ENCODE results near the gene LY6G6C. TPM values are rescaled to one million over a fixed set of nuclear protein-coding genes. Genes with fewer than 3 reads are reported as not detected.
A peak's percentile ranks its signal among the peaks of the same experiment; 100 is the strongest.

Gene LY6G6C
- total and polyA plus RNA-seq, 2 of the 13 experiments (the other 11 are each of a cell fraction or from before 2014, with no cell fraction given): 0.15 TPM; not detected in 1

DNA sequence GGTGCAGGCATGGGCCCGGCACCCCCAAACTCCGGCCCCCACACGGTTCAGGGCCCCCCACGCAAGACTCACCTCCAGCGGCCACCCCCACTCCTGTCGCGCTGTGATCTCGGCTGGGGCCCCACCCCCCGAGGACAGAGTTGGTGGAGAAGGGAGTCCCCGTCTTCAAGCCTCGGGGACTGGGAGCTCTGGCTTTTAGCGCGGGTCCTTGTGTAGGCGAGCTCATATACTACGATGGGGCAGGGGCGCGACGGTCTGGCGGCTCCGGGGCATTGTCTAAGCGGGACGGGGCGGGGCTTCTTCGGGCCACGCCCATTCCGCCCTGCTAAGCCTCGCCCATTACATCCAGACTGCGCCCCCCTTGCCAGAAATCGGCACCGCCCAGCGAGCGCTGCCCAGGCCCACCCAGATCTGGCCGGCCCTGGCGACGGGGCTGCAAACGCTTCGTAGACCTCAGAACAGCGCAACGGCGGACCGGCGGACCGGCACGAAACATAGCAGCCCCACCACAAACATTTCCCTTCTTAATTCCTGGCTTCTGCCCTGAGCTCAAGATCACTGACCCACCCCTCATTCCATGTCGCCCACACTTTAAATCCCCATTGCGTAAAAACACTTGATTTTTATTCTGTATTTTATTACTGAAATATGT is 8.6 kb upstream of the LY6G6C start (continued):
- TF ChIP-seq, protein P1, sequence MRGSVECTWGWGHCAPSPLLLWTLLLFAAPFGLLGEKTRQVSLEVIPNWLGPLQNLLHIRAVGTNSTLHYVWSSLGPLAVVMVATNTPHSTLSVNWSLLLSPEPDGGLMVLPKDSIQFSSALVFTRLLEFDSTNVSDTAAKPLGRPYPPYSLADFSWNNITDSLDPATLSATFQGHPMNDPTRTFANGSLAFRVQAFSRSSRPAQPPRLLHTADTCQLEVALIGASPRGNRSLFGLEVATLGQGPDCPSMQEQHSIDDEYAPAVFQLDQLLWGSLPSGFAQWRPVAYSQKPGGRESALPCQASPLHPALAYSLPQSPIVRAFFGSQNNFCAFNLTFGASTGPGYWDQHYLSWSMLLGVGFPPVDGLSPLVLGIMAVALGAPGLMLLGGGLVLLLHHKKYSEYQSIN (CRISPR knock-in tag; IDR thresholded peaks at IDR 0.05; ENCODE audit: borderline replicate concordance): no peak
- TF ChIP-seq REL (CRISPR knock-in tag; conservative IDR thresholded peaks at IDR 0.05) (0 out of 2 replicates have a peak, but pooled peaks have one; percentile 43), ZSCAN22 (CRISPR knock-in tag; IDR thresholded peaks at IDR 0.05) (0 out of 2 replicates have a peak, but pooled peaks have one; percentile 36), ZNF770 (CRISPR knock-in tag; IDR thresholded peaks at IDR 0.05) (no peak), ZNF850 (CRISPR knock-in tag; conservative IDR thresholded peaks at IDR 0.05) (peak; percentile 89; the same call in 1 of the 2 replicates), ZNF362 (CRISPR knock-in tag; IDR thresholded peaks at IDR 0.05; ENCODE audit: borderline replicate concordance) (no peak), ZNF296 (CRISPR knock-in tag; conservative IDR thresholded peaks at IDR 0.05) (no peak), NFIB (CRISPR knock-in tag; IDR thresholded peaks at IDR 0.05; ENCODE audit: borderline replicate concordance) (no peak), HOXA7 (CRISPR knock-in tag; IDR thresholded peaks at IDR 0.05) (no peak), TMF1 (CRISPR knock-in tag; IDR thresholded peaks at IDR 0.05; ENCODE audit: low read depth) (no peak; the same call in 1 of the 2 replicates), ZNF367 (CRISPR knock-in tag; IDR thresholded peaks at IDR 0.05; ENCODE audit: borderline replicate concordance) (no peak), SP140L (CRISPR knock-in tag; IDR thresholded peaks at IDR 0.05; ENCODE audit: borderline replicate concordance) (no peak), KDM5A (IDR thresholded peaks at IDR 0.05; ENCODE audit: borderline replicate concordance, low read length) (no peak; the same call in 1 of the 2 replicates), NCOA2 (CRISPR knock-in tag; IDR thresholded peaks at IDR 0.05) (no peak), REXO4 (CRISPR knock-in tag; IDR thresholded peaks at IDR 0.05; ENCODE audit: borderline replicate concordance) (no peak), RBM39 (IDR thresholded peaks at IDR 0.05; ENCODE audit: low read depth, low read length, poor library complexity, severe bottlenecking) (peak; percentile 93), CBFB (CRISPR knock-in tag; IDR thresholded peaks at IDR 0.05) (no peak), KDM4B (CRISPR knock-in tag; IDR thresholded peaks at IDR 0.05) (no peak), ZNF143 (CRISPR knock-in tag; IDR thresholded peaks at IDR 0.05) (no peak), HMGA1 (CRISPR knock-in tag; conservative IDR thresholded peaks at IDR 0.05) (no peak)
- TF ChIP-seq, protein P2, sequence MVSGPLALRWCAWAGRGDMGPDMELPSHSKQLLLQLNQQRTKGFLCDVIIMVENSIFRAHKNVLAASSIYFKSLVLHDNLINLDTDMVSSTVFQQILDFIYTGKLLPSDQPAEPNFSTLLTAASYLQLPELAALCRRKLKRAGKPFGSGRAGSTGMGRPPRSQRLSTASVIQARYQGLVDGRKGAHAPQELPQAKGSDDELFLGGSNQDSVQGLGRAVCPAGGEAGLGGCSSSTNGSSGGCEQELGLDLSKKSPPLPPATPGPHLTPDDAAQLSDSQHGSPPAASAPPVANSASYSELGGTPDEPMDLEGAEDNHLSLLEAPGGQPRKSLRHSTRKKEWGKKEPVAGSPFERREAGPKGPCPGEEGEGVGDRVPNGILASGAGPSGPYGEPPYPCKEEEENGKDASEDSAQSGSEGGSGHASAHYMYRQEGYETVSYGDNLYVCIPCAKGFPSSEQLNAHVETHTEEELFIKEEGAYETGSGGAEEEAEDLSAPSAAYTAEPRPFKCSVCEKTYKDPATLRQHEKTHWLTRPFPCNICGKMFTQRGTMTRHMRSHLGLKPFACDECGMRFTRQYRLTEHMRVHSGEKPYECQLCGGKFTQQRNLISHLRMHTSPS (CRISPR knock-in tag; IDR thresholded peaks at IDR 0.05; ENCODE audit: low read depth): no peak; the same call in 1 of the 2 replicates
- TF ChIP-seq, protein P3, sequence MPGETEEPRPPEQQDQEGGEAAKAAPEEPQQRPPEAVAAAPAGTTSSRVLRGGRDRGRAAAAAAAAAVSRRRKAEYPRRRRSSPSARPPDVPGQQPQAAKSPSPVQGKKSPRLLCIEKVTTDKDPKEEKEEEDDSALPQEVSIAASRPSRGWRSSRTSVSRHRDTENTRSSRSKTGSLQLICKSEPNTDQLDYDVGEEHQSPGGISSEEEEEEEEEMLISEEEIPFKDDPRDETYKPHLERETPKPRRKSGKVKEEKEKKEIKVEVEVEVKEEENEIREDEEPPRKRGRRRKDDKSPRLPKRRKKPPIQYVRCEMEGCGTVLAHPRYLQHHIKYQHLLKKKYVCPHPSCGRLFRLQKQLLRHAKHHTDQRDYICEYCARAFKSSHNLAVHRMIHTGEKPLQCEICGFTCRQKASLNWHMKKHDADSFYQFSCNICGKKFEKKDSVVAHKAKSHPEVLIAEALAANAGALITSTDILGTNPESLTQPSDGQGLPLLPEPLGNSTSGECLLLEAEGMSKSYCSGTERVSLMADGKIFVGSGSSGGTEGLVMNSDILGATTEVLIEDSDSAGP (CRISPR knock-in tag; IDR thresholded peaks at IDR 0.05; ENCODE audit: borderline replicate concordance): peak; percentile 77; the same call in 1 of the 2 replicates

Data from HepG2 (cell line).